CD8-positive, alpha-beta memory T cell (primary cell): ENCODE data around the gene ADAM17. TPM values are rescaled to one million over a fixed set of nuclear protein-coding genes. Genes with fewer than 3 reads are reported as not detected.
"Not testable (repeated sequence)": the region's sequence is repeated elsewhere in the genome, so short reads cannot be mapped to it uniquely, and the experiment has no call there.

Experiments
- CTCF ChIA-PET: fragments of 350-600 bp; sonication (Branson Sonifier 250); formaldehyde crosslinking; loops from one replicate; lab custom pipeline; 2021; ENCODE audit warnings: antibody characterized with exemption; lab: Charles Lee
- POLR2A ChIA-PET: fragments of 350-600 bp; sonication (Branson Sonifier 250); formaldehyde crosslinking; loops from one replicate; lab custom pipeline; 2021; ENCODE audit warnings: antibody characterized with exemption; lab: Charles Lee
- DNase-seq, 5 donors: peaks; one replicate each; pipeline versions ENCODE4 v3.0.0 to v3.0.0-alpha.2; 2020 to 2022; ENCODE audit warnings: mixed read lengths in 1 of 5
- H3K27ac ChIP-seq: one replicate; pipeline ENCODE4 v1.7.0; 2013; ENCODE audit warnings: low read depth, mild to moderate bottlenecking, low read length, moderate library complexity
- H3K27me3 ChIP-seq: 2 replicates; pipeline ENCODE4 v1.7.0; 2013; ENCODE audit warnings: low read length, mild to moderate bottlenecking; ENCODE audit not compliant: insufficient read depth, poor library complexity, severe bottlenecking
- H3K36me3 ChIP-seq: 2 replicates; pipeline ENCODE4 v1.7.0; 2013; ENCODE audit warnings: mild to moderate bottlenecking, low read length, moderate library complexity; ENCODE audit not compliant: insufficient read depth
- H3K4me1 ChIP-seq: 2 replicates; pipeline ENCODE4 v1.7.0; 2013; ENCODE audit warnings: mild to moderate bottlenecking, low read length, moderate library complexity; ENCODE audit not compliant: insufficient read depth
- H3K4me3 ChIP-seq: 2 replicates; pipeline ENCODE4 v1.7.0; 2013; ENCODE audit warnings: mild to moderate bottlenecking, low read length
- H3K9me3 ChIP-seq: 2 replicates; pipeline ENCODE4 v1.7.0; 2013; ENCODE audit warnings: mild to moderate bottlenecking, low read length
- H3K27ac Mint-ChIP-seq, 8 donors: one replicate each; pipeline ENCODE4 v1.8.0; 2020 to 2021; ENCODE audit warnings: mixed read lengths in 8 of 8, mild to moderate bottlenecking in 6 of 8, inconsistent platforms in 3 of 8, moderate library complexity in 3 of 8
- H3K27me3 Mint-ChIP-seq, 2 donors: one replicate each; pipeline ENCODE4 v1.8.0; 2020 to 2021; ENCODE audit warnings: mixed read lengths in 2 of 2, mild to moderate bottlenecking in 1 of 2, moderate library complexity in 1 of 2
- H3K36me3 Mint-ChIP-seq, 3 donors: one replicate each; pipeline ENCODE4 v1.8.0; 2020 to 2021; ENCODE audit warnings: mixed read lengths in 3 of 3, inconsistent platforms in 1 of 3, mild to moderate bottlenecking in 1 of 3
- H3K4me1 Mint-ChIP-seq, 3 donors: one replicate each; pipeline ENCODE4 v1.8.0; 2020 to 2021; ENCODE audit warnings: mixed read lengths in 3 of 3, inconsistent platforms in 1 of 3, mild to moderate bottlenecking in 1 of 3
- H3K4me3 Mint-ChIP-seq, 7 donors: one replicate each; pipeline ENCODE4 v1.8.0; 2020 to 2021; ENCODE audit warnings: mixed read lengths in 7 of 7, mild to moderate bottlenecking in 6 of 7, moderate library complexity in 4 of 7, inconsistent platforms in 2 of 7
- H3K9me3 Mint-ChIP-seq, 5 donors: one replicate each; pipeline ENCODE4 v1.8.0; 2020 to 2022; ENCODE audit warnings: mixed read lengths in 5 of 5, mild to moderate bottlenecking in 3 of 5, moderate library complexity in 2 of 5, inconsistent platforms in 1 of 5
- polyA plus RNA-seq: library from polyadenylated mRNA; unstranded; fragments of 300-500 nt; fragmentation: Illumina TruSeq; gene quantifications from one replicate; pipeline ENCODE4 v1.2.3, GENCODE V29; 2021
- total RNA-seq, 2 experiments: library from RNA; stranded (reverse); gene quantifications; one replicate each; pipeline ENCODE4 v1.2.3, GENCODE V29; 2021

Gene ADAM17
- total and polyA plus RNA-seq, 3 experiments from 2014 or later = 12.6 to 20.9 (median 17.9) TPM

- Histone ChIP-seq H3K4me3 (no peak overlapping the region), H3K27me3 (no peaks in the 10 kb centered on the region), H3K4me1 (peaks cover 27% of the 10 kb centered on the region), H3K9me3 (no peaks in the 10 kb centered on the region), H3K36me3 (peaks cover 7% of the 10 kb centered on the region), H3K27ac (no peak overlapping the region)
- Mint-ChIP-seq H3K27me3 (no peaks in the 10 kb centered on the region), H3K36me3 (peaks cover 14 to 47% (median 18%) of the 10 kb centered on the region in 3 donors), H3K27ac (peak overlapping the region; percentile 12 to 67 (median 54)), H3K4me3 (peak overlapping the region in 5 of 7 donors; percentile 2 to 75 (median 9)), H3K9me3 (peaks cover 0 to 6% (median 3%) of the 10 kb centered on the region in 5 donors), H3K4me1 (peaks cover 55 to 80% (median 70%) of the 10 kb centered on the region in 3 donors)
- ChIA-PET POLR2A (interaction anchor here (1.1 kb wide), 1 partner anchor 38 kb away, joined by 3 read pairs; no protein-coding TSS in a partner anchor), CTCF (interaction anchor here (0.6 to 0.9 kb wide), 2 partner anchors 31 to 109 kb away, joined by 3 read pairs; no protein-coding TSS in a partner anchor)
- DNase-seq = no peak
Observed at GRCh38 chr2:9594366-9595054, 38.9 kb upstream of the ADAM17 start.

- H3K9me3 ChIP-seq = no peaks in the 10 kb centered on the region
- H3K27me3 ChIP-seq = no peaks in the 10 kb centered on the region
- ChIA-PET POLR2A (no interaction called here), CTCF (interaction anchor here (0.9 kb wide), 1 partner anchor 109 kb away, joined by 3 read pairs; no protein-coding TSS in a partner anchor)
- Mint-ChIP-seq H3K4me3 (peak overlapping the region in 3 of 7 donors; percentile 12 to 28 (median 15)), H3K36me3 (peaks cover 8 to 42% (median 12%) of the 10 kb centered on the region in 3 donors), H3K9me3 (no peaks in the 10 kb centered on the region), H3K27me3 (no peaks in the 10 kb centered on the region), H3K4me1 (peaks cover 51 to 75% (median 64%) of the 10 kb centered on the region in 3 donors), H3K27ac (peak overlapping the region in 4 of 8 donors; percentile 12 to 75 (median 50))
- H3K27ac ChIP-seq = no peak overlapping the region
- peaks cover 27% of the 10 kb centered on the region for H3K4me1 ChIP-seq
- H3K4me3 ChIP-seq = no peak overlapping the region
- peaks cover 7% of the 10 kb centered on the region for H3K36me3 ChIP-seq
- DNase-seq = no peak
Observed at GRCh38 chr2:9593925-9594324, 38.3 kb upstream of the ADAM17 start.

- ChIA-PET CTCF (no interaction called here), POLR2A (interaction anchor here (1.4 kb wide), 1 partner anchor 38 kb away, joined by 4 read pairs; the partner anchor contains the start of gene YWHAQ)
- peak overlapping the region in 1 of 7 donors; percentile 16 for H3K4me3 Mint-ChIP-seq
- peaks cover 27% of the 10 kb centered on the region for H3K4me1 ChIP-seq
- no peaks in the 10 kb centered on the region for H3K9me3 Mint-ChIP-seq
- peaks cover 0 to 39% (median 12%) of the 10 kb centered on the region in 3 donors for H3K36me3 Mint-ChIP-seq
- peaks cover 42 to 66% (median 56%) of the 10 kb centered on the region in 3 donors for H3K4me1 Mint-ChIP-seq
- H3K27me3 Mint-ChIP-seq = no peaks in the 10 kb centered on the region
- peaks cover 8% of the 10 kb centered on the region for H3K36me3 ChIP-seq
- no peak overlapping the region for H3K4me3 ChIP-seq
- H3K9me3 ChIP-seq = no peaks in the 10 kb centered on the region
- H3K27me3 ChIP-seq = no peaks in the 10 kb centered on the region
- peak overlapping the region in 4 of 8 donors; percentile 48 to 83 (median 60) for H3K27ac Mint-ChIP-seq
- H3K27ac ChIP-seq = no peak overlapping the region
- no peak for DNase-seq
Observed at GRCh38 chr2:9592699-9593098, 37.1 kb upstream of the ADAM17 start.

- no peak for DNase-seq
- ChIA-PET POLR2A (interaction anchor here (0.6 kb wide), 1 partner anchor 12 kb away, joined by 4 read pairs; no protein-coding TSS in a partner anchor), CTCF (no interaction called here)
- peak overlapping the region in 7 of 8 donors; percentile 0 to 66 (median 42) for H3K27ac Mint-ChIP-seq
- no peaks in the 10 kb centered on the region for H3K27me3 Mint-ChIP-seq
- Histone ChIP-seq H3K4me3 (no peak overlapping the region), H3K27ac (no peak overlapping the region), H3K9me3 (no peaks in the 10 kb centered on the region), H3K36me3 (peaks cover 22% of the 10 kb centered on the region), H3K27me3 (no peaks in the 10 kb centered on the region), H3K4me1 (peaks cover 13% of the 10 kb centered on the region)
- no peaks in the 10 kb centered on the region for H3K9me3 Mint-ChIP-seq
- no peak overlapping the region for H3K4me3 Mint-ChIP-seq
- H3K36me3 Mint-ChIP-seq = peaks cover 0 to 54% (median 22%) of the 10 kb centered on the region in 3 donors
- H3K4me1 Mint-ChIP-seq = peaks cover 33 to 58% (median 42%) of the 10 kb centered on the region in 3 donors
Observed at GRCh38 chr2:9590641-9591040, 35.0 kb upstream of the ADAM17 start.

- Mint-ChIP-seq H3K27ac (peak overlapping the region in 5 of 8 donors; percentile 35 to 63 (median 48)), H3K36me3 (peaks cover 5 to 69% (median 29%) of the 10 kb centered on the region in 3 donors), H3K27me3 (no peaks in the 10 kb centered on the region), H3K9me3 (no peaks in the 10 kb centered on the region), H3K4me3 (no peak overlapping the region), H3K4me1 (peaks cover 14 to 31% (median 19%) of the 10 kb centered on the region in 3 donors)
- Histone ChIP-seq H3K4me1 (no peaks in the 10 kb centered on the region), H3K9me3 (no peaks in the 10 kb centered on the region), H3K36me3 (peaks cover 36% of the 10 kb centered on the region), H3K4me3 (no peak overlapping the region), H3K27me3 (no peaks in the 10 kb centered on the region), H3K27ac (no peak overlapping the region)
- ChIA-PET POLR2A (no interaction called here), CTCF (no interaction called here)
- no peak for DNase-seq
Observed at GRCh38 chr2:9586465-9586864, 30.8 kb upstream of the ADAM17 start.

GRCh38 chr2:9585486-9585885, 29.9 kb upstream of the ADAM17 start:
- POLR2A ChIA-PET = no interaction called here
- peak overlapping the region in 3 of 8 donors; percentile 3 to 23 (median 23) for H3K27ac Mint-ChIP-seq
- H3K36me3 Mint-ChIP-seq = peaks cover 5 to 63% (median 28%) of the 10 kb centered on the region in 3 donors
- H3K9me3 Mint-ChIP-seq = no peaks in the 10 kb centered on the region
- Histone ChIP-seq H3K27me3 (no peaks in the 10 kb centered on the region), H3K27ac (no peak overlapping the region), H3K4me3 (no peak overlapping the region), H3K36me3 (peaks cover 36% of the 10 kb centered on the region), H3K9me3 (no peaks in the 10 kb centered on the region), H3K4me1 (no peaks in the 10 kb centered on the region)
- no peaks in the 10 kb centered on the region for H3K27me3 Mint-ChIP-seq
- DNase-seq = no peak
- CTCF ChIA-PET = no interaction called here
- peaks cover 6 to 22% (median 15%) of the 10 kb centered on the region in 3 donors for H3K4me1 Mint-ChIP-seq
- no peak overlapping the region for H3K4me3 Mint-ChIP-seq

GRCh38 chr2:9584902-9585301, 29.3 kb upstream of the ADAM17 start:
- H3K4me3 Mint-ChIP-seq, H3K4me3 ChIP-seq, H3K27me3 Mint-ChIP-seq, H3K4me1 ChIP-seq, H3K27me3 ChIP-seq, H3K9me3 Mint-ChIP-seq, CTCF ChIA-PET, H3K27ac ChIP-seq, DNase-seq, H3K9me3 ChIP-seq, POLR2A ChIA-PET: not testable (repeated sequence)
- Mint-ChIP-seq H3K27ac (peak overlapping the region in 1 of 8 donors; percentile 61), H3K4me1 (peaks cover 6 to 17% (median 11%) of the 10 kb centered on the region in 3 donors), H3K36me3 (peaks cover 5 to 60% (median 26%) of the 10 kb centered on the region in 3 donors)
- H3K36me3 ChIP-seq = peaks cover 33% of the 10 kb centered on the region

- POLR2A ChIA-PET = no interaction called here
Observed at GRCh38 chr2:9582624-9583023, 27.0 kb upstream of the ADAM17 start.

More at GRCh38 chr2:9582624-9583023, 27.0 kb upstream of the ADAM17 start:
- no peaks in the 10 kb centered on the region for H3K9me3 ChIP-seq
- H3K27me3 ChIP-seq = no peaks in the 10 kb centered on the region
- no peak overlapping the region for H3K4me3 ChIP-seq
- no peak for DNase-seq
- no peaks in the 10 kb centered on the region for H3K4me1 ChIP-seq
- Mint-ChIP-seq H3K4me1 (peaks cover 2 to 15% (median 11%) of the 10 kb centered on the region in 3 donors), H3K36me3 (peaks cover 5 to 47% (median 21%) of the 10 kb centered on the region in 3 donors), H3K27ac (peak overlapping the region in 2 of 8 donors; percentile 19 to 26), H3K9me3 (no peaks in the 10 kb centered on the region), H3K4me3 (no peak overlapping the region), H3K27me3 (no peaks in the 10 kb centered on the region)
- peaks cover 27% of the 10 kb centered on the region for H3K36me3 ChIP-seq
- H3K27ac ChIP-seq = no peak overlapping the region
- CTCF ChIA-PET = interaction anchor here (1.0 kb wide), 1 partner anchor 26 kb away, joined by 4 read pairs; no protein-coding TSS in a partner anchor
